GM21619 (cell line): ENCODE data around the gene MTCH1.
A peak's percentile ranks its signal among the peaks of the same experiment; 100 is the strongest.

Experiments used
- ATAC-seq: cut with Tn5 transposase; IDR thresholded peaks from one replicate; pipeline ENCODE4 v1.9.1; 2021; ENCODE audit not compliant: unreplicated experiment

The MTCH1 gene

GRCh38 chr6:36985808-36986703, at the start of gene MTCH1:
Gene MTCH1 (minus strand): TSS chr6:36986196. CDS start chr6:36986173, 23 bp downstream.
- peak; percentile 74 for ATAC-seq

- no peak for ATAC-seq
Observed at GRCh38 chr6:37033819-37034795, 48.1 kb upstream of the MTCH1 start.

- peak; percentile 57 for ATAC-seq
Observed at GRCh38 chr6:37033255-37033654, 47.3 kb upstream of the MTCH1 start.

- ATAC-seq = no peak
Observed at GRCh38 chr6:37032239-37032638, 46.2 kb upstream of the MTCH1 start.

GRCh38 chr6:37030599-37030998, 44.6 kb upstream of the MTCH1 start:
- ATAC-seq = no peak

GRCh38 chr6:37029249-37029971, 43.4 kb upstream of the MTCH1 start:
- ATAC-seq = no peak

GRCh38 chr6:37027811-37028469, 41.9 kb upstream of the MTCH1 start:
- no peak for ATAC-seq

- ATAC-seq = no peak
Observed at GRCh38 chr6:37027036-37027720, 41.2 kb upstream of the MTCH1 start.

- ATAC-seq = no peak
Observed at GRCh38 chr6:37025621-37026466, 39.8 kb upstream of the MTCH1 start.

- no peak for ATAC-seq
Observed at GRCh38 chr6:37024656-37025337, 38.8 kb upstream of the MTCH1 start.

- ATAC-seq = no peak
Observed at GRCh38 chr6:37022135-37022863, 36.3 kb upstream of the MTCH1 start.

GRCh38 chr6:37021356-37022129, 35.5 kb upstream of the MTCH1 start:
- ATAC-seq = no peak

GRCh38 chr6:37020812-37021211, 34.8 kb upstream of the MTCH1 start:
- no peak for ATAC-seq

- no peak for ATAC-seq
Observed at GRCh38 chr6:37020381-37020780, 34.4 kb upstream of the MTCH1 start.

- ATAC-seq = no peak
Observed at GRCh38 chr6:37019065-37019450, 33.1 kb upstream of the MTCH1 start.

GRCh38 chr6:37018198-37019064, 32.4 kb upstream of the MTCH1 start:
- peak; percentile 86 for ATAC-seq
